Measurements from ENCODE around the gene TMOD1.

The TMOD1 gene

DNA sequence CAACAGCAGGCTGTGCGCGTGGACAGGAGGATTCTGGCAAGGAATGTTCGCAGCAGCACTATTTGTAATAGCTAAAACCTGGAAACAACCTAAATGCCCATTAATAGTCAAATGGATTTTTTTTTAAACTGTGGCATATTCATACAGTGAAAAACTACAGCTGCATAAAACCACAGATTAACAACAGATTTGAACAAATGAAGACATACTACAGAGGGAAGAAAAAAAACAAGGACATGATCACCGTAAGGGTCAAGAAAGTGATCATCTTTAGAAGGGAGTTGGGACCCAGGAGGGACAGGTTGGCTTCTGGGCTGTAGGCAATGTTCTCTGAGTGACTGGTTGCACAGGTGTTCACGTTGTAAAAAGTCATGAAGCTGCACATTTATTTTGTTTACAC is 1.2 kb upstream of the TMOD1 start:
- no peak for DNase-seq

DNA sequence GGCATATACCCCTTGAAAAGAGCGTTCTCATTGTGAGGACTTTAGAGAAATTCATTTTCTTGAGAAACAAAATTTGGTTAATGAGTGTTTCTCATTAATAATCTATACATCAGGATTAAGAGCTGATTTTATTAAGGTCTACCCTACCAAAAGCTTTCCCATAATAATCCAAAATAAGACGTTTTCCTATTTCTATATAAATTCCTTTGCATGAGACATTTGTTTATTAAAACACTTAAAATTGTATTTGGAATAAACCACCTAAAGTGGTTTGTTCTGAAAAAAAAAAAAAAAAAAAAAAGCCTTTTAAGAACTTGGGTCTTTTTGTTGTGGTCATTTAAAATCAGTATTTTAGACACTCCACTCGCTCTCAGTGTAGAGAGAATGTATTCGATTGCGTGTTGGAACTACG is 695 bp upstream of the TMOD1 start:
- DNase-seq, result no peak

DNA sequence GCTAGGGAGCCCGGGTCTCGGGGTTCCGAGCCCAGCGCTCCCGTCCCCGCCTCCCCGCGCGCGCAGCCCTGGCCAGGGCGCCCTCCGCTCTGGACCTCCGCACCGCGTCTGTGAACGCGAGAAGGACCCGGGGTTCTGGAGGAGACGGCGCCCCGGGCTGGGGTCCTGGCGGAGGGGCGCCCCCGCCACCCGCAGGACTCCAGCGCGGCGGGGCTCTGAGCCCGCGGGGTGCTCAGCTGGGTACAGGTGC is 431 bp downstream of the TMOD1 start:
- DNase-seq, result no peak

DNA sequence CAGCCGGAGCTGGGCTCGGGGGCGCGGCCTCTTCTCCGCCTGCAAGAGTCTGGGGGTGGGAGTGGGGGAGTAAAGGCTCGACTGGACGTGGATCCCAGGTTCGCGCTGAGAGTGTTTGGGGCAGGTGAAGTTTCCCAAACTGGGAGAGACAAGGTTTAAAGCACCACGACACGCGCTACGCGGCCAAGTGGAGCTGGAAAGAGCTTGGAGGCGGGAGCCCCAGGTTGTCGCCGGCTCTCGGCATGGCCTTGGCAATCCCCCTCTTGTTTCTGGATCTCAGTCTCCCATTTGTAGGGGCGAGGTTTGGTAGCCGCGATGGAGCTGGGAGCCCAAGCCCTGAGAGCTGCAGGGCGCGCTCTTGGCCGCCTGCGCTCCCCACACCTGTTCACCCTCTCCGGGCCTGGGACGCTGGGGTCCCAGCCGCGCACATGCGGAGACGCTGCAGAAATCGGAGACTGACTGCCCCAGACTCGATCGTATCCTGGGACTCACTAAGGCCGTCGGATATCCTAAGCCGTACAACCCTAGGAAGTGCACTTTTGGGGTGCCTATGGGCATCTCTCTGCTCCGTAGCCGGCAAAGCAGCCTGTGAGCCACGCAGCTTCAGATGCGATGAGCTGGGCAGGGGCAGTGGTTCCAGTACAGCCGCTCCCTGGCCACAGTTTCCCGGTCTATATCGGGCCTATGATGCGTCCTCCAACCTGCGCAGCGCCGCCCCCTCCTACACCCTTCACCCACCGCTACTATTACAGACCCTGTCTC is 937 bp downstream of the TMOD1 start:
- DNase-seq, result peak; percentile 3

DNA sequence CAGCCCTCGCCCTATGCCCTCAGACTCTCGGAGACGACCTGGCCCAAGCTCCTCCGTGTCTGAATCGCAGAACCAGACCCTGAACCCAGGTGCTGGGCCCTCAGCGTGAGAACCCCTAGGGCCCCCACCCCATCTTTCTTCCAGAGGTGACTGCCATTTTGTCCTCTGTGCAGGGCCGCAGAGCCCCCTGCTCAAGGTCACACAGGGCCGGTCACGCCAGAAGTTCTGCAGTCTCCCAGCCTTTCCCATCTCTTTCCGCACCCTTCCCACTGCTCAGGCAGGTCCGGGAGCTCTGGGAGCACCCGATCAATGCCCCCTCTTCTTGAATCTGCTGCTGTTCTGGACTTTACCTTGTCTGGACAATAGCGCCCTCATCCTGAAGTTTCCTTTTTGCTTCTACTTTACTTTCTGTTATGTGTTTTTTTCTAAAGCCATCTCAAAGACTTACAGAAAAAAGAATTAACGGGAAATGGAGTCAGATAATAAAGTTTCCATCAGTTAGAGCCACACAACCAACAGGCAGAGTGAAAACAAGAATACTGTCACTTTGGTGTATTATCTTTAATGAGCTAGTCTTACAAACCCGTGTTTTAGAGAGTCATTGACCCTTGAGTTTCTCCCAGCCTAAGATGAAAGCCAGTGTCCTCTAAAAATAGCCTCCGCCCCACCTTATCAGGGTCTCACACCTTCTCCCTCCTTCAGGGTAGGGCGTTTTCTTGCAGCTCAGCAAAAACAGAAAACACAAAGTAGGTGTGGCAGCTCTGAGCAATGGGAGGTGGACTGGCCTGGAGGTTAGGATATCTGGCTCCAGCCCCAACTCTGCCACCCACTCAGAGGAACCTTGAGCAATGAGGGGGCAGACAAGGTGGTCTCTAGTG is 1.8 kb downstream of the TMOD1 start:
- no peak for DNase-seq

DNA sequence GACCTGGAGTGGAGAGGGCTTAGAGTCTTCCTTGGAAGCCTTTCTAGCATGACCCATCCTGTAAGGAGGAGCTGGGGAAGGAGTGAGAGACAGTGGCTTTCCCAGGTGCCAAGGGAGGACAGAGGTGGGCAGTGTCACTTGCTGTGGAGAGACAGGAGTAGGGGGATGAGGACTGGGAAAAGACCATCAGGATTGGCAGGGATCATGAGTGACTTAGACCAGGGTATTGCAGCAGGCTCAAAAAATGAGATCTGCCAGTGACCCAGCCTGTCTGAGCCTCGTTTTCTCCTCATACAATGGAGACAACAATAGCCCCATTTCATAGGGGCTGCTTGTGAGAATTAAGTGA is 2.4 kb downstream of the TMOD1 start:
- DNase-seq, result no peak

DNA sequence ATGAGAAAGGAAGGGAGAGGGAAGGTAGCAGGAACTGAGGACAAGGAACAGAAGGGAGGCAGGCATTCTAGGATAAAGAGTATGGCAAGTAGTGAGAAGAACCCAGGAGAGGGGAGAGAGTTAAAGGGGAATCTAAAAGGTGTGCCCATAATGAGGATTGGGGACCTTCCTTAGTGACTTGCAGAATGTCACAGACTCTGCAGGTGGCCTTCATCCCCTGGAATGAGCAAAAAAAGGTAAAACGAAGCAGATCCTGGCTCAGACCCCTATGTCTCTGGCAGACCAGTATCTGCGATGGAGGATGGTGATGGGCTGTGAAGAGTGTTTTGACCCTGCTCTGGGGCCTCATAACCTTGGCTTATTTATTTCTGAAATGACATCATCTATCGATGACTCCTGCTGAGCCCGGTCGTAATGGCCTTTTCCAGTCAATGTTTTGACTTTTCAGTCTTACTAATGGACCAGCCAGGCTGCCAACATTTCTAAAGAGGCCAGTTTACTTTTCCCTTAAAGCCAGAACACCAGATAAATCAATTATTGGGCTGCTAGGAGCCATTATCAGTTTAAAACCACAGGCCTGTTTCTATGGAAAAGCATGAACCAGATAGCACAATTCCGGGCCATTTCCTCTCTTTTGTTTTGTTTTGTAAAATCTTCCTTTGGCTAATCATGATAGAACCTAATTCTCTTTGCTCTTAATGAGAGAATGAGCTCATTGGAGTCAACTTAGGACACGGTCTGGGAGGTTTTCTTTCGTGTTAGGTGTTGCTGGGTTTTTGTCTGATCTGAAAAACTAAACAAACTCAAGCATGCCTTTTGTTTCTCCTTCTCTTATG is 3.1 kb downstream of the TMOD1 start:
- no peak for DNase-seq

DNA sequence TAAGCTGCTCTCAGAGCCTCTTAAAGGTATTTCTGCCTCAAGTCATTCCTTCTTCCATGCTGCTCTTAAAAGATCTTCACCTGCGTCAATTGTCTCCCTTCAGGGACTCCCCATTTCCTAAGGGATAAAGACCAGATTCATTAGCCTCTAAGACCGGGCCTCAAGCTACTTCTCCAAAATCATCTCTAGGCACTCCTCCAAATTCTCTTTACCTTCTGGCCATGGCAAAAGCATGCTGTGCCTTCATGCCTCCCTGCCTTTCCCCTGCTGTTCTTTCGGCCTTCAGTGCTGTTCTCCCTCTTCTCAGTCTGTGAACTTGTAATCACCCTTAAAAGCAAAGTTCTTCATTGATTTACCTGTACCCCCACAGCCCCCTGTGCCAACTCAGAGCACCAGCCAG is 4.4 kb downstream of the TMOD1 start:
- DNase-seq, result no peak

DNA sequence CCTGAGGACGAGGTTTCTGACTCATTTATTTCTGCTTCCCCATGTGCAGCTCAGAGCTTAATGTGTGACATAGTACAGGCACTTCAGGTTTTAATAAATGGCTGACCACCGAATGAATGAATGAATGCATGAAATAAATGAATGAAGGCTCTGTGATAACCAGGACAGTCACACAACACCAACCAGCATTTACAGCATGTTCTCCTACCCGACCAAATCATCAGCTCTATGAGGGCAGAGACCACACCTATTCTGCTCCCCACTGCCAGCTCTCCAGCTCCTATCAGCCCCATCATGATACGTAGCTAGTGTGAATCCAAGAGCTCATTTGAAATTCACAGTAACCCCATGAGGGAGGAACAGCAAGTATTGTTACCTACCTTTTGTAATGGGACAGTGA is 4.8 kb downstream of the TMOD1 start:
- DNase-seq, result no peak

DNA sequence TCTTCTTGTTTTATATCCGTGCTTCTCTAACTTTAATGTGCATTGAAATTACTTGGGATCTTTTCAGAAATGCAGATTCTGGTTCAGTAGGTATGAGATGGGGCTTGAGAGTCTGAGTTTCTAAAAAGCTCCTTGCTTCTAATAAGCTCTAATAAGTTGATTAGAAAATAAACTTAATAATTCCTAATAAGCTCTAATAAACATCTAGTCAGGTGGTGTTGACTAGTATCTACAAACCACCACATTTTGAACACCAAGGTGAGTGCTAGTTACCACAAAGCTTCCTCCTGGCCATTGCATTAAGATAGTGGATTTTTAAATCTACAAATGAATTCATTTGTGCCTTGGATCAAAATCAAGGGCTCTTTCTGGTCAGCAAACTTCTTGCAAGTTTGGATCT is 5.3 kb downstream of the TMOD1 start:
- DNase-seq, result no peak

DNA sequence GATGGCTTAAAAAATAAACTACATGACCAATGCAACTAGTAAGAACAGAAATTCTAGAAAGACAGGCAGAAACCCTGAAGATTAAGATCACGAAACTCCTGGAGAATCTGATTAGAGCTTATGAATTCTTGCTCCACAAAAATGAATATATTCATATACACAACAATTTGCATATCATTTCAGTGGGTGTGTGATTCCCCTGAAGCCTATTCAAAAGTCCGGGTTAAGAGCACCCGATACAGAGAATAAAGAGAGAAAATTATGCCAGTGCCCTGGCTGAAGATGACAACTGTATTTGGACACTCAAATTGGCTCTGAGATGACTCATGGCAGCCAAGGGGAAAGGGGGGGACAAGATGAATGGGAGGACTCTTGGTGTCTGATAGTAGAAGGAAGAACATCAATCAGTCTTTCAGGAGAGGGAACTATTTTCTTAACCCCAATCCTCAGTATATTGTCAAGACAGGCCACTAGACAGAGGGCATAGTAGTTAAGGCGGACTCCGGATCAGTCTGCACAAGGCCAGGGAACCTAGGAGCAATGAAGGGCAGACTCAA is 6.0 kb downstream of the TMOD1 start:
- DNase-seq, result no peak

DNA sequence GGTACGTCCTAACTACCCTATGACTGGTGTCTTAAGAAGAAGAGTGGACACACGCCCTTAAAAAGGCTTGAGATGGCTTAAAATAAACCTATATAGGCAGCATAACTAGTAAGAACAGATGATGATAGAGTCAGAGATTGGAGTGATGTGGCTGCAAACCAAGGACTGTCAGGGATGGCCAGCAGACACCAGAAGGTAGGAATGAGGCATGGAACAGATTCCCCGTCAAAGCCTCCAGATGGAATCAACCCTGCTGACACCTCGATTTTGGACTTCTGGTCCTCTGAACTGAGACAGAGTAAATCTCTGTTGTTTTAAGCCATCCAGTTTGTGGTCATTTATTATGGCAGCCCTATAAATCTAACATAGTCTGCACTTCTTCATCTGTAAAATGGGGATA is 7.4 kb downstream of the TMOD1 start:
- DNase-seq, result no peak

DNA sequence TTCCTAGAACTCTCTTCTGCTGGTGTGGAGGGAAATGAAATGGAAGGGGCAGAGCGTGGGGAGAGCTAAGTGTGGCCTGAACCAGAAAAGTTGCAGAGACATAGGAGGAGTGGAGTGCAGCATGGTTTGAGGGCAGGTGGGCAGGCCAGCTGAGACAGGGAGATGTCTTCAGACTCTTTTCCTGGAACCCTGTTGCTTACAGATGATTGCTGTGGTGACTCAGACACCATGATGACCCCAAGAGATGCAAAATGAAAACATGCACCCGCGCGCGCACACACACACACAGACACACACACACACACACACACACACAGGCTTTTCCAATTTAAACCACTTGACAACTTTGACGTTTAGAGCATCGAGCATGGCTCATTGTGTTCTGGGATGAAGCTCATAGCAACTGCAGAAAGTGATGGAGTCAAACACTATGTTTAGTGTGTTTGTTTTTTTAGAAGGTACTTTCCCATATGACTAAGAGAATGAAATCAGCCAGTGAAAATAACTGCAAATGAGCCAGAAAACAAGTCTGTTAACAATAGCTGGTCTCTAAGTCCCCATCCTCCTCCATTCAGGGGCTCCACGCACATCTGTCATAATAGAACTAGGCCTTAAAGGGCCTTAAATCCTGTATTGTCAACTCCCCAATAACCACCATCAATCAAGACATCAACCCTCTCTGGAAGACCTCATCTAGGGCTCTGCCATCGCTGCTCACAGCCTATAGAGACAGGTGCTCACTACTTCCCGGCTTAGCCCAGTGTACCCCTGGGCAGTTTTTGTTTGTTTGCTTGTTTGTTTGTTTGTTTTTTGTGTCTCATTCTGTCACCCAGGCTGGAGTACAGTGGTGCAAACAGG is 9.6 kb downstream of the TMOD1 start:
- DNase-seq, result no peak

DNA sequence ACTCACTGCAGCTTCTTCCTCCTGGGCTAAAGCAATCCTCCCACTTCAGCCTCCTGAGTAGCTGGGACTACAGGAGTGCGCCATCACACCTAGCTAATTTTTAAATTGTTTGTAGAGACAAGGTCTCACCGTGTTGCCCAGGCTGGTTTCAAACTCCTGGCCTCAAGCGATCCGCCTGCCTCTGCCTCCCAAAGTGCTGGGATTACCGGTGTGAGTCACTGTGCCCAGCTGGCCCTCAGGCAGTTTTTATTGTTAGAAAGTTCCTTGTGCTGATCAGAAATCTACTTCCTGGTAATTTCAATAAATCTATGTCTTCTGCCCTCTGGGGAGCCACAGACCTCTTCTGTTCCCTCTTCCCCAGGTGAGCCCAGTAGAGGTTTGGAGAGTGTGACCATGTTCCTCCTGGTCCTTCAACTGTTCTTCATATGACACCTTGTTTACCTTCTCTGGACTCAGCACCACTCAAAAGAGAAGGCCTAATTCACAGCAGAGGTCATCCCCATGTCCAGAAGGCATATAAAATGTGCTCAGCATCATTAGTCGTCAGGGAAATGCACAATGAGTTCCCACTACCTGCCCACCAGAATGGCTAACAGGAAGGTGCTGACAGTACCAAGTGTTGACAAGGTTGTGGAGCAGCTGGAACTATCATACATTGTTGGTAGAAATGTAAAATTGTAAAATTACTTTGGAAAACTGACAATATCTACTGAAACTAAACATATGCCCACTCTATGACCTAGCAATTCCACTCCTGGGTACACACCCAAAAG is 10.4 kb downstream of the TMOD1 start:
- DNase-seq, result no peak

DNA sequence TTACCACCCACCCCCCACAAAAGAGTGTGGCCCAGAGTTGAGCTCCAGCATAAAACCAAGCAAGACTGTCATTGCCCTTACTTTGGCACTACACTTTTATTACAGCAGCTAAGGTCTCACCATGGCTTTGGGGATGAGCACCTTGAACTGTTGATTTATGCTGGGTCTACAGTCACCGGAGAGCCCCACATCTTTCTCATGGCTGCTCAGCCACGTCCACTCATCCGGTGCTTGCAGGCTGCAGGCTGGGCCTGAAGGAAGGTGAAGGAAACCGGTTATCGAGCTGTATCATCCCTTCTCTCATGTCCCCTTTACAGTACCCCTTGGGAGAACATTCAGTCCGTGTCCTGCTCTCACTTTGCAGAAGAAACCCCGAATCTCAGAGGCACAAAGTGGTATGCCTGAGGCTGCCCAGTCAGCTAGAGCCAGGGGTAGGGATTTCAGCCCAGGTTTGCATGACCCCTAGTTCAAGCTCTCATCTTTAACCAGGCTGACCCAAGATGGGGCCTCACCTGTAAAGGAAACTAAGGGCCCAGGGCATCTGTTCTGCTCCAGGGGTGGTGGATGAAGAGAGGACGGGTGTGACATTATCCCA is 11.6 kb downstream of the TMOD1 start:
- DNase-seq, result no peak

DNA sequence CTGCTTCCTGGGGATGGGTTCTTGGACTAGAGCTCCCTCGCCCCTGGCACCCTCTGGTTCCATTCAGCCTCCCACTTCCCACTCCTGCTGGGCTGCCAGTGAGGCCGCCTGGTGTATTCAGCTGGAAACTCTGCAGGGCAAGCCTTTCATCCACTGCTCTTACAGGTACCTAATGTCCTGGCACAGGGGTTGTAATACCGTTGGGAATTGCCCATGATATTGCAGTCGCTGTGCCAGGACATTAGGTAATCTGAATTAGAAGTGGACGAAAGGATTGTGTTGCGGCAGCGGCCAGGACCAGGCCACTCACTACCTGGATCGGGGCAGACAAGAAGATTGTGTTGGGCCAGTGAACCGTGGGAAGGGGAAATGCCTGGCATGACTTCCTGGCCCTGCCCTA is 13.1 kb downstream of the TMOD1 start:
- DNase-seq, result no peak

DNA sequence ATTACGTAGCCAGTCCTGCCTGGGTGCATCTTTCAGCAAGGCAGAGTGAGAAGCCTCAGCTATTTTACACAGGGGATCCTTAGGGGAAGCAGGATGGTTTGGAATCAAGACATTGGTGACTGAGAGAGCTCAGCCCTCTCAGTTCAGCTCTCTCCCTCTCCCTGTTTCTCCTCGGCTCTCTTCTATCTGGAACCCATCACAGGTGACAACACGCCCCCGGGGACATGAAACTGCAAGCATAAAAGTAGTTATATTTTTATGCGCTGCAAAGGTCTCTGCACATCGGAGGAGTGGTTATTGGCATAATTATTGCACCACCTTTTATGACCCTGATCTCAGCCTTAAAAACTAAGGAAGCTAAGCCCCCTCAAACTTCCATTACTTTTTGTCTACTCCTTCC is 14.2 kb downstream of the TMOD1 start:
- no peak for DNase-seq

DNA sequence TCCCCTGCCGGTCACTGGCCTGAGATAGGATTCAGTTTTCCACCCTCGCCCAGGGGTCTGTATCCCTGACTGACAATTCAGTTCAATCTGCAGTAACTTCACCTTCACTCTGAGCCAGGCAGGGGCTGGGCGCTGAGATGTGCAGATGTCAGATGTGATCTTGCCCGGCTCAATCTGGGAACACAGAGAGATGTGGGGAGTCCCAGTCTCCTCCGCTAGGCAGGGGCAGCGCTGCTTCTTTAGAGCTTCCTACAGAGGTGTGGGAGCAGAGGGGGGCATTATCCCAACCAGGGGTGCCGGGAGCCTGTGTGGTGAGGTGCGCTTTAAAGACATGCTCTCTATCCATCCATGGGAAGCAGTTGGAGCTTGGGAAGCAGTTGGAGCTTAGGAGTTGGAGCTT is 14.6 kb downstream of the TMOD1 start:
- DNase-seq, result no peak

DNA sequence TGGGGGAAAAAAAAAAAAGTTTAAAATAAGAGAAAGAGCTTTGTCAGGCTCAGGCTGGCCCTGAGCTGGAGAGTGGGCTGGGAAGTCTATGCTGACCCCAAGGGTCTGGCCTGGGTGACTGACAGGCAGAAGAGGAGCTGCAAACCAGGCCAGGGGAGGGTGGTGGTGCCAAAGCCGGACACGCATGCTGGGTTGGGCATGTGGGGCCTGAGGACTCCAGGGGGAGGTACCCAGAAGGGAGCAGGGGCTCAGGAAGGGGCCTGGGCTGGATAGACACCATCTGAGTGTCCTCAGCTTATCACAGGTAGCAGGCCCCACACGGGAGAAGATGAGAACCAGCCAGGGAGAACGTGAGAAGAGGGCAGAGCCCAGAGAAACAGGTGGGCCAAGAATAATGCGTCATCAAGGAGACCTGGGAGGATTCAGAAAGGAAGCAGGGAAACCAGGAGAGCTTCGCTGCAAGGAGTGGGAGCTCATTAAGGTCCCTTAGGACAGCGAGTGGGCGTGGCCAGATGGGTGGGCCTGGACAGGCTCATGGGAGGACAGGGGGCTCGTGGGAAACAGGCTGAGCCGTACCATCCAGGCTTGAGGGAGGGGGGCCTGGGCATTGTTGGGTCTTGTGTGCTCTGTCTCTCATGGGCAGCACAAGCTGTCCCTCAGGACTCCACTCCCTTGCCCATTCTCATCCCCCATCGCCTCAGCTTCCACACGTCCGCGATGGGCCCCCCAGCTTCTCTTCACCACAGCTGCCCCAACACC is 16.0 kb downstream of the TMOD1 start:
- no peak for DNase-seq

DNA sequence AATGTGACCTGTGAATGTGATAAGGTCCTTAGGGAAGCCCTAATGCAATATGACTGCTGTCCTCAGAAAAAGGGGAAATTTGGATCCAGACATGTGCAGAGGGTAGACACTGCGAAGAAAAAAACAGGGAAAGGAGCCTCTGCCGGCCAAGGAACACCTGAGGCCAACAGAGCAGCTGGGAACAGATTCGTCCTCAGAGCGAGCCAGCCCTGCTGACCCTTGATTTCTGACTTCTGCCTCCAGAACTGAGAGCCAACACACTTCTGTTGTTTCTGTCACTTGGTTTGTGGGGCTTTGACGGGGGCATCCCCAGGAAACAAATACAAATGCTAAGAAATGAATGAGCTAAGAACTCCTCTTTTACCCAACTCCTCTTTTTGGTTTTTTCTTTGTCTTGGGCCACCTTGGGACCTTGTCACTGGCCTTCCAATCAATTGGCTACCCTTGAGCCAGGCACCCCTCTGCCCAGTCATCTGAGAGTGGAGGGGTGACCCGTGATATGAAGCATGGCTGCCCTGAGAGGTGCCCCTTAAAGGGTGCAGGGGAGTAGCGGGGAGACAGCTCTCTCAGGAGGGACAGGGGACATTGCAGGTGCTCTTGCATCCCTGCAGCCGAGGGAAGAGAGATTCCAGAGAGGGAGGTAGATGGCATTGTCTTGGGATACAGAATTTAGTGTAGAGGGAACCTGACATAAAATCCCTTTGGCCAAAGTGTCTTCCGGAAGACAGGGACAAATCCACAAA is 16.9 kb downstream of the TMOD1 start:
- DNase-seq, result no peak

Measured in stimulated activated CD4-positive, alpha-beta T cell treated with anti-CD3 and anti-CD28 coated beads, Interleukin-4, amount 100 ng/mL, for 1 hour (primary cell).